Measurements from ENCODE around the gene TSHR. TPM values are rescaled to one million over a fixed set of nuclear protein-coding genes. Genes with fewer than 3 reads are reported as not detected.
"Not testable (repeated sequence)": the region's sequence is repeated elsewhere in the genome, so short reads cannot be mapped to it uniquely, and the experiment has no call there.

The TSHR gene
- polyA plus RNA-seq, 4 donors, result 0.01 to 0.81 (median 0.12) TPM; not detected in 1

DNA sequence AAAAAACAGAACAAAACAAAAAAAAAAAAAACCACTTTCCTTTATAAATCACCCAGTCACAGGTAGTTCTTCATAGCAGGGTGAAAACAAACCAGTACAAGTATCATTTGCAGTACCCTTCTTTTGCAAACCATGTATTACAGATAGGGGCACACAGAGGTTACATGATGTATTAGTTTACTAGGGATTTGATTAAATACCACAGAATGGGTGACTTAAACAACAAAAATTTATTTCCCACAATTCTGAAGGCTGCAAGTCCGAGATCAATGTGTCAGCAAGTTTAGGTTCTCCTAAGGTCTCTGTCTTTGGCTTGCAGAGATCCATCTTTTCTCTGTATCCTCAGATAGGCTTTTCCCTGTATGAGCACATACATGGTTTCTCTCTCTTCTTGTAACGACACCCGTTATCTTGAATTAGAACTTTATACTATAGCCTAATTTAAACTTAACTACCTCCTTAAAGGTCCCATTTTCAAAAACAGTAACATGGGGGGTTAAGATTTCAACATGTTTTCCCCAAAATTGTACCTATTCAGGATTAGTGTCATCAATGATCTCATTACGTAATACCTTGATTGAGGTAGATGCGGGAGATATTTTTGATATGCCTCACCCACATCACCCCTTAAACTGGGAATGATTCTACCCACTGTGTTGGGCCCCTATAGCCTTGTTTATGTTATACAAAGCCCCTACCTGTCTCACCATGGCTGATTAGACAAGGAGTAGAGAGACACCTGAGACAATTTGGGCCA lies 10.4 kb upstream of the TSHR start:
- peaks cover 0 to 5% (median 0%) of the 10 kb centered on the region in 3 donors for H3K4me1 ChIP-seq (ENCODE audit: control insufficient read depth in 3 of 3, insufficient read depth in 2 of 3, low read depth in 1 of 3, low read length in 2 of 3)
- no peak overlapping the region for H3K4me3 ChIP-seq (ENCODE audit: low read depth in 1 of 3, low read length in 3 of 3)

DNA sequence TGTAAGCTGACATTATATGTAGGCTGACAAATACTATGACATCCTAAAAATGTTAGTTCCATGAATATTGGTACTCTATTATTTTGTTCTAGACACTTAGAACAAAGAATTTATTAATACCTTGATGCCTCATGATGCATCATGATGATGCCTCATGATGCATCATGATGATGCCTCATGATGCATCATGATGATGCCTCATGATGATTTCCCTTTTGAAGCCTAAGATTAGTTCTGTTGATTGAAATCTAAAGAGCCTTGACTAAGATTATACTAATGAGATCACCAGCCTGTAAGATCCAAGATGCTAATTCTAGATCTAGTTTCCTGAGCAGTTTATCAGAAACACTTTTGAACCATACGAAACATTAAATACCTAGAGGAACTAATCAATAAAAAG lies 9.2 kb upstream of the TSHR start:
- Histone ChIP-seq H3K4me3 (ENCODE audit: low read depth in 1 of 3, low read length in 3 of 3) (no peak overlapping the region), H3K27ac (ENCODE audit: low read depth in 1 of 3, low read length in 2 of 3) (no peak overlapping the region), H3K27me3 (ENCODE audit: control insufficient read depth in 3 of 3, insufficient read depth in 3 of 3, low read length in 3 of 3) (peaks cover 0 to 4% (median 0%) of the 10 kb centered on the region in 3 donors), H3K4me1 (ENCODE audit: control insufficient read depth in 3 of 3, insufficient read depth in 2 of 3, low read depth in 1 of 3, low read length in 2 of 3) (peaks cover 0 to 5% (median 0%) of the 10 kb centered on the region in 3 donors), H3K9me3 (ENCODE audit: control insufficient read depth in 2 of 2, insufficient read depth in 1 of 2, low read depth in 1 of 2, low read length in 1 of 2) (no peaks in the 10 kb centered on the region), H3K36me3 (ENCODE audit: control insufficient read depth in 3 of 3, insufficient read depth in 2 of 3, low read depth in 1 of 3, low read length in 3 of 3) (no peaks in the 10 kb centered on the region)
- WGBS, 3 donors, result 69 to 78% (median 72%) methylated on average over 1 of the region's 1 CpG
- DNase-seq (no peak), FAIRE-seq (no peak)

More for the DNA sequence above, 10.4 kb upstream of the TSHR start:
- WGBS, 3 donors, result 68 to 85% (median 79%) methylated on average over 5 of the region's 5 CpGs
- Histone ChIP-seq H3K27me3 (ENCODE audit: control insufficient read depth in 3 of 3, insufficient read depth in 3 of 3, low read length in 3 of 3) (peaks cover 0 to 4% (median 0%) of the 10 kb centered on the region in 3 donors), H3K36me3 (ENCODE audit: control insufficient read depth in 3 of 3, insufficient read depth in 2 of 3, low read depth in 1 of 3, low read length in 3 of 3) (no peaks in the 10 kb centered on the region), H3K9me3 (ENCODE audit: control insufficient read depth in 2 of 2, insufficient read depth in 1 of 2, low read depth in 1 of 2, low read length in 1 of 2) (no peaks in the 10 kb centered on the region), H3K27ac (ENCODE audit: low read depth in 1 of 3, low read length in 2 of 3) (no peak overlapping the region)
- FAIRE-seq (no peak), DNase-seq (no peak)

DNA sequence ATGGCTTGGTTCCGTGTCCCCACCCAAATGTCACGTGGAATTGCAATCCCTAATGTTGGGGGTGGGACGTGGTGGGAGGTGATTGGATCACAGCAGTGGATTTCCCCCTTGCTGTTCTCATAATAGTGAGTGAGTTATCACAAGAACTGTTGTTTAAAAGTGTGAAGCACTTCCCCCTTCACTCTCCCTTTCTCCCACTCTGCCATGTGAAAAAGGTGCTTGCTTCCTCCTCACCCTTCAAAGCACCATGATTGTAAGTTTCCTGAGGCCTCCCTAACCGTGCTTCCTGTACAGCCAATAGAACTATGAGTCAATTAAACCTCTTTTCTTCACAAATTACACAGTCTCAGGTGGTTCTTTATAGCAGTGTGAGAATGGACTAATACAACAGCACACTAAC lies 8.6 kb upstream of the TSHR start:
- Histone ChIP-seq H3K9me3 (ENCODE audit: control insufficient read depth in 2 of 2, insufficient read depth in 1 of 2, low read depth in 1 of 2, low read length in 1 of 2) (no peaks in the 10 kb centered on the region), H3K36me3 (ENCODE audit: control insufficient read depth in 3 of 3, insufficient read depth in 2 of 3, low read depth in 1 of 3, low read length in 3 of 3) (no peaks in the 10 kb centered on the region), H3K4me1 (ENCODE audit: control insufficient read depth in 3 of 3, insufficient read depth in 2 of 3, low read depth in 1 of 3, low read length in 2 of 3) (peaks cover 0 to 5% (median 0%) of the 10 kb centered on the region in 3 donors), H3K27me3 (ENCODE audit: control insufficient read depth in 3 of 3, insufficient read depth in 3 of 3, low read length in 3 of 3) (peaks cover 0 to 4% (median 0%) of the 10 kb centered on the region in 3 donors), H3K4me3 (ENCODE audit: low read depth in 1 of 3, low read length in 3 of 3) (no peak overlapping the region), H3K27ac (ENCODE audit: low read depth in 1 of 3, low read length in 2 of 3) (no peak overlapping the region)
- 51 to 64% (median 63%) methylated on average over 4 of the region's 4 CpGs for WGBS, 3 donors
- DNase-seq (no peak), FAIRE-seq (no peak)

DNA sequence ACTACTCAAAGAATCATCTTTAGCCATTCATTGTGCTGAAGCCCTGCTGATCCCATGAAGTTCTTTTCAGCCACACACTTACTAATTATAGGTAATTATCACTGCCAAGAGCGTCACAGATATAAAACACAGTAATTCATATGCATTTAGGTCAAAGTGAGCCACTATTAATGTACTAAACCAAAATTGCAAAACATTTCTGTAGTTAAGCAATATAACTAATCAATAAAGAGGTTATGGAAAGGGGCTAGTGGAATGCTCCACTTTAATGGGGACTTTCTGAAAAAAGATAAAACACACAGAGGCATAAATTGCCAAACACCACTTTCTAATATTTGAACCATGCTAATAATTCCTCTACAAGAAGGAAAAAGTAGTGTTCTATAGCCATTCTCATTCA lies 7.1 kb upstream of the TSHR start:
- H3K4me1 ChIP-seq (ENCODE audit: control insufficient read depth in 3 of 3, insufficient read depth in 2 of 3, low read depth in 1 of 3, low read length in 2 of 3), result no peaks in the 10 kb centered on the region
- no peak overlapping the region for H3K27ac ChIP-seq (ENCODE audit: low read depth in 1 of 3, low read length in 2 of 3)
- no peaks in the 10 kb centered on the region for H3K9me3 ChIP-seq (ENCODE audit: control insufficient read depth in 2 of 2, insufficient read depth in 1 of 2, low read depth in 1 of 2, low read length in 1 of 2)
- no peak for DNase-seq
- WGBS, 3 donors, result 2 to 28% (median 3%) methylated on average over 1 of the region's 1 CpG
- peaks cover 0 to 4% (median 0%) of the 10 kb centered on the region in 3 donors for H3K27me3 ChIP-seq (ENCODE audit: control insufficient read depth in 3 of 3, insufficient read depth in 3 of 3, low read length in 3 of 3)
- FAIRE-seq, result no peak
- no peaks in the 10 kb centered on the region for H3K36me3 ChIP-seq (ENCODE audit: control insufficient read depth in 3 of 3, insufficient read depth in 2 of 3, low read depth in 1 of 3, low read length in 3 of 3)
- H3K4me3 ChIP-seq (ENCODE audit: low read depth in 1 of 3, low read length in 3 of 3), result no peak overlapping the region

DNA sequence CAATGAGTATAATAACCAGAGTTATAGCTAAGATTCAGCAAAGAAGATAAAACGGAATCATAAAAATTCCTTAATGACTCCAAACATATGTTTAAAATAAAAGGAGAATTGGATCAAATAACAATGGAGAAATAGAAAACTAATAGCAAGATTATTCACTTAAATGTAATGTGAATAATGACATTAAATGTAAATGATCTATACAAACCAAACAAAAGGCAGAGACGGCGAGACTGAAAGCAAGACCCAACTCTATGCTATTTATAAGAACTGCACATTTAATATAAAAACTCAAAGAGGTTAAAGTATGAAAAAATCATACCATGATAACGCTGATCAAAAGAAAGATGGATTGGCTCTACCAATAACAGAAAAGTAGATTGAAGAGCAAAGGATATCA lies 3.9 kb upstream of the TSHR start:
- Histone ChIP-seq H3K4me1 (ENCODE audit: control insufficient read depth in 3 of 3, insufficient read depth in 2 of 3, low read depth in 1 of 3, low read length in 2 of 3) (no peaks in the 10 kb centered on the region), H3K27me3 (ENCODE audit: control insufficient read depth in 3 of 3, insufficient read depth in 3 of 3, low read length in 3 of 3) (peaks cover 0 to 19% (median 0%) of the 10 kb centered on the region in 3 donors), H3K4me3 (ENCODE audit: low read depth in 1 of 3, low read length in 3 of 3) (no peak overlapping the region), H3K27ac (ENCODE audit: low read depth in 1 of 3, low read length in 2 of 3) (no peak overlapping the region), H3K36me3 (ENCODE audit: control insufficient read depth in 3 of 3, insufficient read depth in 2 of 3, low read depth in 1 of 3, low read length in 3 of 3) (no peaks in the 10 kb centered on the region), H3K9me3 (ENCODE audit: control insufficient read depth in 2 of 2, insufficient read depth in 1 of 2, low read depth in 1 of 2, low read length in 1 of 2) (no peaks in the 10 kb centered on the region)
- DNase-seq (no peak), FAIRE-seq (no peak)
- WGBS, 3 donors, result 80 to 86% (median 84%) methylated on average over 4 of the region's 4 CpGs

DNA sequence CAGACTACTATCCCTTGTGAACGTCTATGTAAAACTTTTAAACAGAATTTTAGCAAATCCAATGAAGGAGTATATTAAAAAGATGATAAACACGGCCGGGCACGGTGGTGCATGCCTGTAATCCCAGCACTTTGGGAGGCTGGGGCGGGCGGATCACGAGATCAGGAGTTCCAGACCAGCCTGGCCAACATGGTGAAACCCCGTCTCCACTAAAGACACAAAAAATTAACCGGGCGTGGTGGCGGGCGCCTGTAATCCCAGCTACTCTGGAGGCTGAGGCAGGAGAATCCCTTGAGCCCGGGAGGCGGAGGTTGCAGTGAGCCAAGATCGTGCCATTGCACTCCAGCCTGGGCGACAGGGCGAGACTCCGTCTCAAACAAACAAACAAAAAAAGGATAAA lies 2.2 kb upstream of the TSHR start:
- not testable (repeated sequence) for FAIRE-seq
- WGBS, 3 donors, result 82 to 87% (median 84%) methylated on average over 18 of the region's 18 CpGs

DNA sequence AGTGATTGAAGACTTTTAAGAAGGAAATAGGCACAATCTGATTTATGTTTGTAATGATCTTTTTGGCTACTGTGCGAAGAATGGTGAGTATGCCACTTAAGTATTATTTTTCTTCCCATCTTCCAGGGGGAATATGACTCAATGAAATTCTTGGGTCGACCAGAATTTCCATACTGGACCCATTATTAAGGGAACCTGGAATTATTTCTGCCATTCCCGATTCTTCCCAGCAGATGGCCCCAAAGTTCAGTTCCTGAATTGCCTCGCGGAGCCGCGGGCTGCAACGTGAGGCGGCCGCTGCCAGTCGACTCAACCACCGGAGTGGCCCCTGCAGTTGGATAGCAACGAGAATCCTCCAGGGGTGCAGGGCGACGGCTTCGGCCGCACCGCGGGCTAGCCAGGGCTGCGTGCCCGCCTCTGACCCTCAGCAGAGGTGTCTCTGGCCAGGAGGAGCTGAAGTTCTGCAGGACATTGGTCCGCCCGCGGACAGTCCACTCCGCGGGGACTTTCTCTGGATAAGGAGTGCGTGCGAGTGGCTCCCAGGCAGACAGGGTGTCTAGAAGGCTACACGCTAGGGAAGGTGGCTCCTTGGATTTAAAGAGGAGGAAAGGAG lies 628 bp upstream of the TSHR start:
- peak overlapping the region in 1 of 3 donors; percentile 19 for H3K27ac ChIP-seq (ENCODE audit: low read depth in 1 of 3, low read length in 2 of 3)
- WGBS, 3 donors, result 1 to 2% (median 1%) methylated on average over 29 of the region's 29 CpGs
- DNase-seq, result peak; percentile 73 to 81
- no peaks in the 10 kb centered on the region for H3K36me3 ChIP-seq (ENCODE audit: control insufficient read depth in 3 of 3, insufficient read depth in 2 of 3, low read depth in 1 of 3, low read length in 3 of 3)
- peak overlapping the region; percentile 42 to 52 (median 48) for H3K4me3 ChIP-seq (ENCODE audit: low read depth in 1 of 3, low read length in 3 of 3)
- FAIRE-seq, result no peak
- no peaks in the 10 kb centered on the region for H3K9me3 ChIP-seq (ENCODE audit: control insufficient read depth in 2 of 2, insufficient read depth in 1 of 2, low read depth in 1 of 2, low read length in 1 of 2)
- peaks cover 0 to 3% (median 0%) of the 10 kb centered on the region in 3 donors for H3K4me1 ChIP-seq (ENCODE audit: control insufficient read depth in 3 of 3, insufficient read depth in 2 of 3, low read depth in 1 of 3, low read length in 2 of 3)
- peaks cover 0 to 32% (median 0%) of the 10 kb centered on the region in 3 donors for H3K27me3 ChIP-seq (ENCODE audit: control insufficient read depth in 3 of 3, insufficient read depth in 3 of 3, low read length in 3 of 3)

More for the DNA sequence above, 2.2 kb upstream of the TSHR start:
- DNase-seq; H3K27ac ChIP-seq (ENCODE audit: low read depth in 1 of 3, low read length in 2 of 3); H3K9me3 ChIP-seq (ENCODE audit: control insufficient read depth in 2 of 2, insufficient read depth in 1 of 2, low read depth in 1 of 2, low read length in 1 of 2); H3K36me3 ChIP-seq (ENCODE audit: control insufficient read depth in 3 of 3, insufficient read depth in 2 of 3, low read depth in 1 of 3, low read length in 3 of 3); H3K4me3 ChIP-seq (ENCODE audit: low read depth in 1 of 3, low read length in 3 of 3); H3K4me1 ChIP-seq (ENCODE audit: control insufficient read depth in 3 of 3, insufficient read depth in 2 of 3, low read depth in 1 of 3, low read length in 2 of 3): not testable (repeated sequence)
- peaks cover 0 to 27% (median 0%) of the 10 kb centered on the region in 3 donors for H3K27me3 ChIP-seq (ENCODE audit: control insufficient read depth in 3 of 3, insufficient read depth in 3 of 3, low read length in 3 of 3)

DNA sequence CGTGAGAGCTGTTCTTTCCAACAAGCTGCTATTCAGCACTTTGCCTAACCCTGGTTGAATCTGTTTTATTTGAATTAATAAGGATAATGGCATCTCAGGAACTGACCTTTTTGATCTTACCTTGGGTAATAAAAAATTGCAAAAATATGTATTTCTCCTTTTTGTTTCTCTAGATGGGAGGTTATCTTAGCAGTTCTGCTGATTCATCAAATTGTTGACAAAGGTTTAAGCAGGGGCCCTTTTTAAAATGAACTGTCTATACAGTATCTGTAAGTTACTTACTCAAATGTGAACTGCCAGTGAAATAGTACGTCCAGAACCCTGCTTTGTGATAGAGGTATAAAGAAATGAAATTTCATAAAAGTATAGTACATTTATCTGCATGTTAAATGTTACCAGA lies 681 bp downstream of the TSHR start:
- 44 to 66% (median 63%) methylated on average over 2 of the region's 2 CpGs for WGBS, 3 donors

More for the DNA sequence above, 681 bp downstream of the TSHR start:
- Histone ChIP-seq H3K36me3 (ENCODE audit: control insufficient read depth in 3 of 3, insufficient read depth in 2 of 3, low read depth in 1 of 3, low read length in 3 of 3) (no peaks in the 10 kb centered on the region), H3K27ac (ENCODE audit: low read depth in 1 of 3, low read length in 2 of 3) (no peak overlapping the region), H3K4me3 (ENCODE audit: low read depth in 1 of 3, low read length in 3 of 3) (no peak overlapping the region), H3K9me3 (ENCODE audit: control insufficient read depth in 2 of 2, insufficient read depth in 1 of 2, low read depth in 1 of 2, low read length in 1 of 2) (no peaks in the 10 kb centered on the region), H3K4me1 (ENCODE audit: control insufficient read depth in 3 of 3, insufficient read depth in 2 of 3, low read depth in 1 of 3, low read length in 2 of 3) (peaks cover 0 to 3% (median 0%) of the 10 kb centered on the region in 3 donors), H3K27me3 (ENCODE audit: control insufficient read depth in 3 of 3, insufficient read depth in 3 of 3, low read length in 3 of 3) (peaks cover 0 to 32% (median 0%) of the 10 kb centered on the region in 3 donors)
- DNase-seq (no peak), FAIRE-seq (no peak)
